Putamen (tissue), 1 donor: Measurements from ENCODE around the gene BLOC1S4.

ENCODE experiments used
- DNase-seq: peaks from one replicate; pipeline ENCODE4 v3.0.0-alpha.2; 2016; ENCODE audit warnings: low spot score

Gene BLOC1S4

DNA sequence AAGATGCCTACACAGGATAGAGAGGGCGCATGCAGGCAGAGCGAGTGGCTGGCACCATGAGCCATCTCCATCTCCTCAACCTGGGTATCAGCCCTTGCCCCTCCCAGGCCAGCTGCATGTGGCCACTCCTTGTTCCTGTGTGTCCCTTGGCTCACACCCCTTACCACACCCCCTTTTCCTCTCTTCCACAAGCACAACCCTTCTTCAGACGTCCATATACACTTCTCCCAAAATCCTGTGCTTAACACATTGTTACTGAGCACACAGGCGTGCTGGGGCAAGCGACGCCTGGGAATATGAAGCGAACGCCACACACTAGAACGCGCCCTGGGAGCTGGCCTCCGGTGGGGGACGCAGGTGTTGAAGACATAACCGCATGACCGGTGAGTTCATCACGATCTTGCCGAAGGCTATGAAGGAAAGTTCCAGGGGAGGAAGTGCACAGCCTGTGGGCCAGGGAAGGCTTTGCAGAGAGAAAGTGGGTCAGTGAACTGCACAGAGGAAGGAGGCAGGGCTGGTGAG lies 47.4 kb downstream of the BLOC1S4 start:
- no peak for DNase-seq

GRCh38 chr4:6764976-6765620 lies 49.1 kb downstream of the BLOC1S4 start:
- DNase-seq: no peak

DNA sequence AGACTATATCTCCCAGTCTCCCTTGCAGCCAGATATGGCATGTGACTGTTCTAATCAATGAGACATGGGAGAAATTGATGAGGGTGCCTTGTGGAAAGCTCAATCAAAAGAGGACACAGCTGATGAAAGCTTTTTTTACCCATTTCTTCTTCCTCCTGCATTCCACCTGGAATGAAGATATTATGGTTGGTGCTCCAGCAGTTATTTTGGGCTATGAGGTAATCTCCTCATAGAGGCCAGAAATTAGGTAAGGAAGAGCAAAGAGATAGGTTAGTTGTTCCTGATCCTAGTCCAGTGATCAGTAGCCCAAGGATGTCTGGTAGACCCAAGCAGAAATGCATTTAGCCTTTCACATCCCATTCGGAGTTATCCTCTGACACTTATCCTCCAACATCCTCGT lies 49.7 kb downstream of the BLOC1S4 start:
- no peak for DNase-seq
